NCI-H345 treated with DMSO at 0.1 percent for 48 hours (cell line): Measurements from ENCODE around the gene PRDX1.

ENCODE experiments used
- DNase-seq: peaks from one replicate; lab custom pipeline; 2025; ENCODE audit not compliant: unreplicated experiment; lab: John Stamatoyannopoulos, UW

Gene PRDX1

GRCh38 chr1:45521413-45522323 is at the start of gene PRDX1:
TSS of gene PRDX1 (minus strand) at chr1:45521884. CDS start at chr1:45519043, 2,841 bp downstream.
- peak; percentile 81 for DNase-seq

- no peak for DNase-seq
These were observed 48.9 kb upstream of the PRDX1 start for GRCh38 chr1:45570631-45571030.

GRCh38 chr1:45569962-45570581 is 48.4 kb upstream of the PRDX1 start:
- peak; percentile 48 for DNase-seq

- no peak for DNase-seq
These were observed 47.9 kb upstream of the PRDX1 start for GRCh38 chr1:45569571-45569961.

- DNase-seq, result no peak
These were observed 46.7 kb upstream of the PRDX1 start for GRCh38 chr1:45568421-45568820.

DNA sequence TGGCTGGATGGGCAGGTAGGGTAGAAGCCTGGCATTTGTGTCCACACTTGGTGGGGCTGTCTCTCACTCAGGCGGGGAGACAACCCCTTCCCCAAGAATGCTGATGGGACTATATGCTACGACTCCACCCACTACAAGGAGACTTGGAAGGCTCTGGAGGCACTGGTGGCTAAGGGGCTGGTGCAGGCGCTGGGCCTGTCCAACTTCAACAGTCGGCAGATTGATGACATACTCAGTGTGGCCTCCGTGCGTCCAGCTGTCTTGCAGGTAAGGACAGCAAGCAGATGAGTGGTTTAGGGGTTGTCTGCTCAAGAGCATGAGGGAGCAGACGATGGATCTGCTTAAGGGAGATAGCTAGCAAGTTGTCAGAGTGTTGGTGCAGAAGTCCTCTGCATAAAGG is 46.2 kb upstream of the PRDX1 start:
- no peak for DNase-seq

- DNase-seq, result no peak
These were observed 45.0 kb upstream of the PRDX1 start for GRCh38 chr1:45566722-45567121.

- DNase-seq, result no peak
These were observed 42.2 kb upstream of the PRDX1 start for GRCh38 chr1:45563843-45564242.

- no peak for DNase-seq
These were observed 35.8 kb upstream of the PRDX1 start for GRCh38 chr1:45557422-45557944.

DNA sequence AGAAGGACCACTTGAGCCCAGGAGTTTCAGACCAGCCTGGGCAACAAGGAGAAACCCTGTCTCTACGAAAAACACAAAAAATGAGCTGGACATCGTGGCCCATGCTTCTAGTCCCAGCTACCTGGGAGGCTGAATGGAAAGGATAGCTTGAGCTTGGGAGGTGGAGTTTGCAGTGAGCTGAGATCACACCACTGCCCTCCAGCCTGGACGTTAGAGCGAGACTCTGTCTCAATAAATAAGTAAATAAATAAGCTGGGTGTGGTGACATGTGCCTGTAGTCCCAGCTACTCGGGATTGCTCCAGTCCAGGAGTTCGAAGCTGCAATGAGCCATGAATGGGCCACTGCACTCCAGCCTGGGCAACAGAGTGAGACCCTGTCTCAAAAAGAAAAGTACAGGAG is 32.5 kb upstream of the PRDX1 start:
- DNase-seq, result no peak

DNA sequence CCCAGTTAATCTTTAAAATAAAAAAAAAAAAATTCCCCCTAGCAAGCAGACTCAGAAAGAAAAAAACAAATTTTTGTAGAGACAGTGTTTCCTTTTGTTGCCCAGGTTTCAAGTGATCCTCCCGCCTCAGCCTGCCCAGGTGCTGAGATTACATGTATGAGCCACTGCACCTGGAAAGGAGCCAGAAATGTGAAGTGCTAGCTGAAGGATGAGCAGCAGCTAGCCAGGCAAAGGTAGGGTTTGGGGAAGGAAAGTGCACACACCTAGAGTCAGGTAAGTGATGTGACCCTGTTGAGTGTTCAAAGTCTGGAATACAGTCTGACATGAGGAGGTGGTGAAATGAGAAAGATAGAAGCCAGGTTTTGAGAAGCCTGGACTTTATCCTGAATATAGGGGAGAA is 30.6 kb upstream of the PRDX1 start:
- DNase-seq, result peak; percentile 76

DNA sequence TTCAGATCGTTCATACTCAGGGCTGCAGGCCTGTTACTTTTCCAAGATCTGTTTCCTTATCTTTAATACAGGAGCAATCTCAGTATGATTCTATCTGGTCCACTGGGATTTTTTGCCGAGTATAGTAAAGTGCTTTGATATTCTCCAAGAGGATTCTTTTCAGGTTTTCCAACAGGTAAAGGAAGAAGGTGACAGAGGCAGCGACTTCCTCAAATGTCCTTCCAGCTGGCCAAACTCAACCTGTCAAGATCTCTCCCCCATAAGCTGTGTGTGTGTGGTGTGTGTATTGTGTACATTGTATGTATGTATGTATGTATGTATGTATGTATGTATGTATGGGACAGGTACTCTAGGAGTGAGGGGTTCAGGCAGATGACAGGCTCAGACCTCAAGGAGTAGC is 30.0 kb upstream of the PRDX1 start:
- no peak for DNase-seq

- DNase-seq, result peak; percentile 89
These were observed 29.0 kb upstream of the PRDX1 start, which contains the start of gene AKR1A1 for GRCh38 chr1:45550401-45551351. TSS of gene AKR1A1 (plus strand) at chr1:45550826. CDS start at chr1:45561795, 10,969 bp downstream.

- no peak for DNase-seq
These were observed 24.0 kb upstream of the PRDX1 start for GRCh38 chr1:45545553-45546310.

- DNase-seq, result no peak
These were observed 23.4 kb upstream of the PRDX1 start for GRCh38 chr1:45545019-45545493.

DNA sequence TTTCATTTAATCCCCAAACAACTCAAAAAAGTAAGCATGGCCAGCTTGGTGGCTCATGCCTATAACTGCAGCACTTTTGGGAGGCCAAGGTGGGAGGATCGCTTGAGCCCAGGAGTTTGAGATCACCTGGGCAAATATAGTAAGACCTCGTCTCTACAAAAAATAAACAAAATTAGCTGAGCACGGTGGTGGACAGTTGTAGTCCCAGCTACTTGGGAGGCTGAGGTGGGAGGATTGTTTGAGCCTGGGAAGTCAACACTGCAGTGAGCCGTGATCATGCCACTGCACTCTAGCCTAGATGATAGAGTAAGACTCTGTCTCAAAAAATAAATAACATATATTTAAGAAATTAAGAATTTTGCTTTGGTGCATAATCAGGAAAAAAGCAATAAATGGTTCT is 22.8 kb upstream of the PRDX1 start:
- DNase-seq, result no peak

DNA sequence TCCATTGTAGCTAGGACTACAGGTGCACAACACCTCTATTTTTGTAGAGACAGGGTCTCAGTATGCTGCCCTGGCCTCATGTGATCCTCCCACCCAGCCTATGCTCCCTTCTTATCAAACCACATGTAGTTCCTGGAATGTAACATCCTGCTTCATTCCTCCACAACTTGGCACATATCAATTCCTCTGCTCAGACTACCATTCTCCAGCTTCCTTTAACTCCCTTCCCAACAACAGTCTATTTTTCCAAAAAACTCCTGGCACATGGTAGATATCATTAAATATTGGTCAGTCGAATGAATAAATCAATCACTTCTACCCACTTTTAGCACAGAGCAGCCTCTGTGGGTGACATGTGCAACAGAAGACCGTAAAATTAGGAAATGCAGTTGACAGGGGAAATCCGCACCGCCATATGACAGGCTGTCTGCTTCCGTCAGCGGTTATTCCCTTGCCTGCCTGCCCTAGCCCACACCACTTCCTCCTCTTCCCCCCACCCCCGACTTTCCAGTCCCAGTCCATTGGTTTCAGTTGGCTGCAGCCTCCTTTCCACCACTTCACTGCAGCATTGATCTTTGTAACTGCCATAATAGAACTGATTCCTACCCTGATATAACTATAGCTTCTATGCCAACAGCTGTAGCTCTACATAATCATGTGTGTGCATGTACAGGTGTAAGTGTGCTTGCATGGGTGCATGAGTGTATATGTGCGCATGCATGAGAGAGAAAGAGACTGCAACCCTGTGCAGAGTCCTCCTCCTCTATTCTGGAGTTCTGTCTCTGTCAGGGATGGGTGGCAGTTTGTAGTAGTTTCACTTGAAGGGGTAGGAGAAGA is 22.1 kb upstream of the PRDX1 start:
- no peak for DNase-seq

GRCh38 chr1:45542591-45542990 is 20.9 kb upstream of the PRDX1 start:
- no peak for DNase-seq

DNA sequence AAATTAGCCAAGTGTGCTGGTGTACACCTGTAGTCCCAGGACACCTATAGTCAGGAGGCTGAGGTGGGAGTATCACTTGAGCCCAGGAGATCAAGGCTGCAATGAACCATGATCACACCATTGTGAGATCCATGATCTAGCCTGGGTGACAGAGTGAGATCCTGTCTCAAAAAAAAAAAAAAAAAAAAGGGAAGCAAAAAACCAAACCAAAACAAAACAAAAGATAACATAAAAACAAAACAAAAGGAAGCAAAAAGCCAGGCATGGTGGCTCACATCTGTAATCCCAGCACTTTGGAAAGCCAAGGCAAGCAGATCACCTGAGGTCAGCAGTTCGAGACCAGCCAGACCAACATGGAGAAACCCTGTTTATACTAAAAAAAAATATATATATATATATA is 19.5 kb upstream of the PRDX1 start:
- DNase-seq, result no peak
